GM23248 (cell line): ENCODE results near the gene OBI1. TPM values are rescaled to one million over a fixed set of nuclear protein-coding genes. Genes with fewer than 3 reads are reported as not detected.

ENCODE experiments used
- DNase-seq: peaks from one replicate; pipeline ENCODE4 v3.0.0-alpha.2; 2015
- H2AFZ ChIP-seq: fragments of 200-600 bp; sonication (generic); 2 replicates; pipeline ENCODE4 v1.6.1; 2016; ENCODE audit warnings: antibody characterized with exemption
- H3F3A ChIP-seq: fragments of 200-600 bp; sonication (generic); 2 replicates; pipeline ENCODE4 v1.6.1; 2016; ENCODE audit warnings: mild to moderate bottlenecking, antibody characterized with exemption, mixed run types; ENCODE audit not compliant: insufficient read depth
- H3K27ac ChIP-seq: fragments of 200-600 bp; sonication (generic); 2 replicates; pipeline ENCODE4 v1.5.1; 2016; ENCODE audit warnings: mild to moderate bottlenecking
- H3K27me3 ChIP-seq: fragments of 200-600 bp; sonication (generic); replicated peaks from 2 replicates; pipeline ENCODE4 v1.6.1; 2016; ENCODE audit warnings: mild to moderate bottlenecking; ENCODE audit not compliant: insufficient read depth
- H3K36me3 ChIP-seq: fragments of 200-600 bp; sonication (generic); 2 replicates; pipeline ENCODE4 v1.6.1; 2016; ENCODE audit warnings: low read depth, mild to moderate bottlenecking
- H3K4me1 ChIP-seq: fragments of 200-600 bp; sonication (generic); 2 replicates; pipeline ENCODE4 v1.6.1; 2016; ENCODE audit warnings: mild to moderate bottlenecking; ENCODE audit not compliant: insufficient read depth
- H3K4me2 ChIP-seq: fragments of 200-600 bp; sonication (generic); one replicate; pipeline ENCODE4 v1.6.1; 2016; ENCODE audit warnings: mild to moderate bottlenecking; ENCODE audit not compliant: unreplicated experiment
- H3K4me3 ChIP-seq: fragments of 200-600 bp; sonication (generic); 2 replicates; pipeline ENCODE4 v1.5.1; 2016; ENCODE audit warnings: mild to moderate bottlenecking
- H3K79me2 ChIP-seq: fragments of 200-600 bp; sonication (generic); 2 replicates; pipeline ENCODE4 v1.6.1; 2016; ENCODE audit warnings: mild to moderate bottlenecking; ENCODE audit not compliant: insufficient read depth
- H3K9ac ChIP-seq: fragments of 200-600 bp; sonication (generic); 2 replicates; pipeline ENCODE4 v1.6.1; 2016; ENCODE audit warnings: mild to moderate bottlenecking
- H3K9me2 ChIP-seq: fragments of 200-600 bp; sonication (generic); 2 replicates; pipeline ENCODE4 v1.6.1; 2016; ENCODE audit warnings: mixed run types, mild to moderate bottlenecking, moderate library complexity; ENCODE audit not compliant: insufficient read depth
- H3K9me3 ChIP-seq: fragments of 200-600 bp; sonication (generic); one replicate; pipeline ENCODE4 v1.6.1; 2017; ENCODE audit warnings: low read depth
- H4K20me1 ChIP-seq: fragments of 200-600 bp; sonication (generic); 2 replicates; pipeline ENCODE4 v1.6.0; 2016; ENCODE audit not compliant: insufficient read depth
- EZH2 ChIP-seq: fragments of 200-600 bp; sonication (generic); IDR thresholded peaks from 2 replicates; pipeline ENCODE4 v1.6.1; 2018; ENCODE audit warnings: antibody characterized with exemption, mild to moderate bottlenecking; ENCODE audit not compliant: insufficient read depth, poor library complexity, severe bottlenecking
- EZH2phosphoT487 ChIP-seq: fragments of 200-600 bp; sonication (generic); IDR thresholded peaks from 2 replicates; pipeline ENCODE4 v1.6.1; 2018; ENCODE audit warnings: antibody characterized with exemption, moderate library complexity, mild to moderate bottlenecking, low read depth; ENCODE audit not compliant: insufficient read depth
- WGBS, 2 experiments: methylation state at CpG; one replicate each; pipeline ENCODE4 v1.1.6; 2015 to 2017; ENCODE audit warnings: low lambda C conversion rate in 2 of 2, low coverage in 1 of 2; ENCODE audit errors: missing lambda C conversion rate in 2 of 2; 5-methylcytosine and 5-hydroxymethylcytosine counted together
- in situ Hi-C: fragments of 300-500 bp; cut with MboI; formaldehyde crosslinking; loops from 2 replicates; pipeline ENCODE4 v1.15.0; 2020
- polyA plus RNA-seq: library from polyadenylated mRNA; unstranded; fragments of >200 nt; fragmentation: Nextera tagmentation; extraction: Ambion mirVana; gene quantifications from 2 replicates; pipeline ENCODE4 v1.2.1, GENCODE V29; 2016
- total RNA-seq: library from RNA; depleted of rRNA; stranded (reverse); fragments of >200 nt; shearing (Covaris generic); gene quantifications from 2 replicates; pipeline ENCODE4 v1.2.3, GENCODE V29; 2014; rRNA removed

Gene OBI1
- total and polyA plus RNA-seq, 2 experiments from 2014 or later: 7.9 to 10.6 TPM

GRCh38 chr13:78569029-78569428, 89.9 kb downstream of the OBI1 start:
- Histone ChIP-seq H3K79me2 (no peaks in the 10 kb centered on the region), H3K36me3 (no peaks in the 10 kb centered on the region), H2AFZ (no peak overlapping the region), H3K4me1 (no peaks in the 10 kb centered on the region), H3K9me2 (no peaks in the 10 kb centered on the region), H3K27me3 (no peaks in the 10 kb centered on the region), H4K20me1 (no peaks in the 10 kb centered on the region), H3K4me3 (no peak overlapping the region), H3K9ac (no peak overlapping the region), H3K4me2 (no peak overlapping the region), H3K9me3 (no peaks in the 10 kb centered on the region), H3K27ac (no peak overlapping the region), H3F3A (no peaks in the 10 kb centered on the region)
- no peak for DNase-seq
- TF ChIP-seq EZH2 (no peak), EZH2phosphoT487 (no peak)
- WGBS, 2 experiments: 14 to 17% methylated on average over 1 of the region's 1 CpG
- in situ Hi-C loops: no loop called here

- Histone ChIP-seq H2AFZ (no peak overlapping the region), H3K9ac (no peak overlapping the region), H3K4me3 (no peak overlapping the region), H3K27ac (no peak overlapping the region), H3K79me2 (no peaks in the 10 kb centered on the region), H3K4me2 (no peak overlapping the region), H3K27me3 (no peaks in the 10 kb centered on the region), H3K9me2 (no peaks in the 10 kb centered on the region), H3K36me3 (no peaks in the 10 kb centered on the region), H4K20me1 (no peaks in the 10 kb centered on the region), H3F3A (no peaks in the 10 kb centered on the region), H3K4me1 (no peaks in the 10 kb centered on the region), H3K9me3 (no peaks in the 10 kb centered on the region)
- in situ Hi-C loops: no loop called here
- WGBS, 2 experiments: 60 to 71% methylated on average over 5 of the region's 5 CpGs
- TF ChIP-seq EZH2: no peak
- DNase-seq: no peak
Measured at GRCh38 chr13:78566631-78567030, 92.3 kb downstream of the OBI1 start.

Other genes starting within 250 kb of the OBI1 start
- gene POU4F1, start 55.6 kb downstream of the OBI1 start, total RNA-seq: not detected in 2 replicates
- gene POU4F1, start 55.6 kb downstream of the OBI1 start, polyA plus RNA-seq: not detected in 2 replicates